Measurements from ENCODE around the gene LMO7.

GRCh38 chr13:75675421-75675820 lies 39.3 kb downstream of the LMO7 start:
- no peak for TF ChIP-seq POLR2AphosphoS5 (IDR thresholded peaks at IDR 0.05; ENCODE audit: low read depth, low read length)
- no peak for TF ChIP-seq POLR2A (IDR thresholded peaks at IDR 0.05; ENCODE audit: low read depth, low read length)

All from GM12892 (cell line).